Bronchial epithelial cell (primary cell): ENCODE data around the gene SCRN3. TPM values are rescaled to one million over a fixed set of nuclear protein-coding genes. Genes with fewer than 3 reads are reported as not detected.

Experiments
- DNase-seq: peaks from one replicate; pipeline ENCODE4 v3.0.0-alpha.2; 2010; ENCODE audit warnings: low read depth
- FAIRE-seq: peaks from 2 replicates; lab custom pipeline; 2011; peaks lifted over from hg19 to GRCh38; lab: Jason Lieb, UNC
- H3K27me3 ChIP-seq: 2 replicates; pipeline ENCODE4 v1.5.1; 2011; ENCODE audit warnings: low read length; ENCODE audit not compliant: control insufficient read depth, insufficient read depth
- H3K36me3 ChIP-seq: 2 replicates; pipeline ENCODE4 v1.5.1; 2011; ENCODE audit warnings: low read length; ENCODE audit not compliant: control insufficient read depth, insufficient read depth
- H3K4me3 ChIP-seq: 2 replicates; pipeline ENCODE4 v1.5.1; 2011; ENCODE audit warnings: mild to moderate bottlenecking, low read depth, low read length, control low read depth
- CTCF ChIP-seq: IDR thresholded peaks from 2 replicates; pipeline ENCODE4 v1.5.1; 2011; ENCODE audit warnings: mild to moderate bottlenecking, moderate library complexity, low read length, control low read depth, inconsistent platforms; ENCODE audit not compliant: insufficient read depth, severe bottlenecking
- total RNA-seq: library from RNA; depleted of rRNA; stranded (reverse); fragments of >200 nt; gene quantifications from 2 replicates; pipeline ENCODE4 v1.2.1, GENCODE V29; 2014

The SCRN3 gene
- total RNA-seq, 1 donor from 2014 or later = 20.0 TPM

- Histone ChIP-seq H3K4me3 (no peak overlapping the region), H3K36me3 (no peaks in the 10 kb centered on the region), H3K27me3 (no peaks in the 10 kb centered on the region)
- TF ChIP-seq CTCF = no peak
- no peak for FAIRE-seq
- no peak for DNase-seq
Observed at GRCh38 chr2:174428214-174428613, 32.7 kb downstream of the SCRN3 start.

- Histone ChIP-seq H3K27me3 (no peaks in the 10 kb centered on the region), H3K4me3 (no peak overlapping the region), H3K36me3 (no peaks in the 10 kb centered on the region)
- FAIRE-seq = no peak
- DNase-seq = no peak
- no peak for TF ChIP-seq CTCF
Observed at GRCh38 chr2:174430066-174430465, 34.5 kb downstream of the SCRN3 start.

- FAIRE-seq (no peak), DNase-seq (no peak)
Observed at GRCh38 chr2:174431902-174432301, 36.4 kb downstream of the SCRN3 start.

GRCh38 chr2:174436351-174436750 is 40.8 kb downstream of the SCRN3 start:
- FAIRE-seq (no peak), DNase-seq (peak; percentile 2)
- Histone ChIP-seq H3K36me3 (no peaks in the 10 kb centered on the region), H3K4me3 (no peak overlapping the region), H3K27me3 (no peaks in the 10 kb centered on the region)
- TF ChIP-seq CTCF = no peak

More at GRCh38 chr2:174431902-174432301, 36.4 kb downstream of the SCRN3 start:
- Histone ChIP-seq H3K36me3 (no peaks in the 10 kb centered on the region), H3K27me3 (no peaks in the 10 kb centered on the region), H3K4me3 (no peak overlapping the region)
- TF ChIP-seq CTCF = no peak

GRCh38 chr2:174438146-174438886 is 42.8 kb downstream of the SCRN3 start:
- no peak overlapping the region for H3K4me3 ChIP-seq
- DNase-seq (no peak), FAIRE-seq (no peak)
- H3K27me3 ChIP-seq = no peaks in the 10 kb centered on the region
- no peak for TF ChIP-seq CTCF
- H3K36me3 ChIP-seq = no peaks in the 10 kb centered on the region

GRCh38 chr2:174439323-174439722 is 43.8 kb downstream of the SCRN3 start:
- Histone ChIP-seq H3K4me3 (no peak overlapping the region), H3K36me3 (no peaks in the 10 kb centered on the region), H3K27me3 (no peaks in the 10 kb centered on the region)
- DNase-seq (no peak), FAIRE-seq (no peak)
- no peak for TF ChIP-seq CTCF
